ENCODE results near the gene HOXD9.

HOXD9 gene

GRCh38 chr2:176158186-176158591 is 35.7 kb downstream of the HOXD9 start:
- no peaks in the 10 kb centered on the region for H3F3A ChIP-seq (ENCODE audit: low read depth)
- no peaks in the 10 kb centered on the region for H3K9me3 ChIP-seq (ENCODE audit: insufficient read depth, low read depth, low read length)
- H4K20me1 ChIP-seq (ENCODE audit: insufficient read depth, low read length, poor library complexity, severe bottlenecking): no peaks in the 10 kb centered on the region
- no peak overlapping the region for H3K4me2 ChIP-seq (ENCODE audit: low read depth, low read length, poor library complexity, severe bottlenecking)
- no peaks in the 10 kb centered on the region for H3K4me1 ChIP-seq (ENCODE audit: insufficient read depth, low read length, poor library complexity, severe bottlenecking)
- TF ChIP-seq EZH2phosphoT487 (IDR thresholded peaks at IDR 0.05; ENCODE audit: borderline replicate concordance) (no peak), CTCF (conservative IDR thresholded peaks at IDR 0.05; ENCODE audit: low read length) (no peak)
- no peaks in the 10 kb centered on the region for H3K36me3 ChIP-seq (ENCODE audit: insufficient read depth, low read length)
- no peaks in the 10 kb centered on the region for H3K27me3 ChIP-seq (ENCODE audit: insufficient read depth, low read length, poor library complexity, severe bottlenecking)
- no peak overlapping the region for H2AFZ ChIP-seq (ENCODE audit: low read length)
- H3K4me3 ChIP-seq (ENCODE audit: low read length, poor library complexity, severe bottlenecking): no peak overlapping the region
- H3K9ac ChIP-seq (ENCODE audit: low read depth, low read length, poor library complexity, severe bottlenecking): no peak overlapping the region
- H3K79me2 ChIP-seq (ENCODE audit: insufficient read depth, low read length): no peaks in the 10 kb centered on the region
- no peaks in the 10 kb centered on the region for H3K9me2 ChIP-seq (replicated peaks; ENCODE audit: low read depth, low read length)

GRCh38 chr2:176158855-176159662 is 36.5 kb downstream of the HOXD9 start:
- Histone ChIP-seq H3K4me3 (ENCODE audit: low read length, poor library complexity, severe bottlenecking) (no peak overlapping the region), H4K20me1 (ENCODE audit: insufficient read depth, low read length, poor library complexity, severe bottlenecking) (no peaks in the 10 kb centered on the region), H3K9ac (ENCODE audit: low read depth, low read length, poor library complexity, severe bottlenecking) (no peak overlapping the region), H3K27me3 (ENCODE audit: insufficient read depth, low read length, poor library complexity, severe bottlenecking) (no peaks in the 10 kb centered on the region), H3F3A (ENCODE audit: low read depth) (no peaks in the 10 kb centered on the region), H3K4me2 (ENCODE audit: low read depth, low read length, poor library complexity, severe bottlenecking) (no peak overlapping the region), H3K79me2 (ENCODE audit: insufficient read depth, low read length) (no peaks in the 10 kb centered on the region), H3K9me2 (replicated peaks; ENCODE audit: low read depth, low read length) (no peaks in the 10 kb centered on the region), H3K9me3 (ENCODE audit: insufficient read depth, low read depth, low read length) (no peaks in the 10 kb centered on the region), H3K4me1 (ENCODE audit: insufficient read depth, low read length, poor library complexity, severe bottlenecking) (no peaks in the 10 kb centered on the region), H3K36me3 (ENCODE audit: insufficient read depth, low read length) (no peaks in the 10 kb centered on the region), H2AFZ (ENCODE audit: low read length) (no peak overlapping the region)
- TF ChIP-seq EZH2phosphoT487 (IDR thresholded peaks at IDR 0.05; ENCODE audit: borderline replicate concordance): no peak

GRCh38 chr2:176159663-176160250 is 37.2 kb downstream of the HOXD9 start:
- no peaks in the 10 kb centered on the region for H3F3A ChIP-seq (ENCODE audit: low read depth)
- no peaks in the 10 kb centered on the region for H3K9me3 ChIP-seq (ENCODE audit: insufficient read depth, low read depth, low read length)
- H2AFZ ChIP-seq (ENCODE audit: low read length): no peak overlapping the region
- no peaks in the 10 kb centered on the region for H3K4me1 ChIP-seq (ENCODE audit: insufficient read depth, low read length, poor library complexity, severe bottlenecking)
- H3K4me2 ChIP-seq (ENCODE audit: low read depth, low read length, poor library complexity, severe bottlenecking): no peak overlapping the region
- H3K4me3 ChIP-seq (ENCODE audit: low read length, poor library complexity, severe bottlenecking): no peak overlapping the region
- H3K79me2 ChIP-seq (ENCODE audit: insufficient read depth, low read length): no peaks in the 10 kb centered on the region
- H4K20me1 ChIP-seq (ENCODE audit: insufficient read depth, low read length, poor library complexity, severe bottlenecking): no peaks in the 10 kb centered on the region
- H3K9me2 ChIP-seq (replicated peaks; ENCODE audit: low read depth, low read length): no peaks in the 10 kb centered on the region
- no peak overlapping the region for H3K9ac ChIP-seq (ENCODE audit: low read depth, low read length, poor library complexity, severe bottlenecking)
- TF ChIP-seq CTCF (conservative IDR thresholded peaks at IDR 0.05; ENCODE audit: low read length) (no peak), EZH2phosphoT487 (IDR thresholded peaks at IDR 0.05; ENCODE audit: borderline replicate concordance) (no peak)
- H3K27me3 ChIP-seq (ENCODE audit: insufficient read depth, low read length, poor library complexity, severe bottlenecking): no peaks in the 10 kb centered on the region
- no peaks in the 10 kb centered on the region for H3K36me3 ChIP-seq (ENCODE audit: insufficient read depth, low read length)

Data from Loucy (cell line).